SH-SY5Y (cell line): ENCODE data around the gene NPAS2.

Experiments used
- GATA2 ChIP-seq: IDR thresholded peaks from 2 replicates; pipeline ENCODE4 v1.6.1; 2011; ENCODE audit warnings: mild to moderate bottlenecking, low read depth, low read length
- GATA3 ChIP-seq: IDR thresholded peaks from 2 replicates; pipeline ENCODE4 v1.6.1; 2011; ENCODE audit warnings: low read depth, mild to moderate bottlenecking, low read length, moderate library complexity

- TF ChIP-seq GATA3 = no peak
- TF ChIP-seq GATA2 = no peak
Observed at GRCh38 chr2:101027852-101028251, 207.9 kb downstream of the NPAS2 start.
